Neural progenitor cell (in vitro differentiated cells): ENCODE results near the gene WFDC2. TPM values are rescaled to one million over a fixed set of nuclear protein-coding genes. Genes with fewer than 3 reads are reported as not detected.

Experiments used
- DNase-seq: peaks from one replicate; pipeline ENCODE4 v3.0.0-alpha.2; 2016; ENCODE audit warnings: low spot score
- H2AFZ ChIP-seq: fragments of 200-600 bp; sonication (generic); replicated peaks from 2 replicates; pipeline ENCODE4 v1.6.1; 2016; ENCODE audit warnings: antibody characterized with exemption
- H3F3A ChIP-seq: fragments of 200-600 bp; sonication (generic); 2 replicates; pipeline ENCODE4 v1.6.1; 2016; ENCODE audit warnings: antibody characterized with exemption, low read depth
- H3K27ac ChIP-seq: fragments of 200-600 bp; sonication (generic); 2 replicates; pipeline ENCODE4 v1.5.1; 2016; ENCODE audit warnings: mild to moderate bottlenecking
- H3K27me3 ChIP-seq: fragments of 200-600 bp; sonication (generic); 2 replicates; pipeline ENCODE4 v1.6.1; 2016; ENCODE audit warnings: mild to moderate bottlenecking, moderate library complexity
- H3K36me3 ChIP-seq: fragments of 200-600 bp; sonication (generic); 2 replicates; pipeline ENCODE4 v1.5.1; 2016
- H3K4me1 ChIP-seq: fragments of 200-600 bp; sonication (generic); 2 replicates; pipeline ENCODE4 v1.6.1; 2016; ENCODE audit warnings: mixed run types
- H3K4me2 ChIP-seq: fragments of 200-600 bp; sonication (generic); 2 replicates; pipeline ENCODE4 v1.6.1; 2016
- H3K4me3 ChIP-seq: fragments of 200-600 bp; sonication (generic); 2 replicates; pipeline ENCODE4 v1.5.1; 2016
- H3K79me2 ChIP-seq: fragments of 200-600 bp; sonication (generic); 2 replicates; pipeline ENCODE4 v1.6.1; 2016; ENCODE audit warnings: low read depth
- H3K9ac ChIP-seq: fragments of 200-600 bp; sonication (generic); 2 replicates; pipeline ENCODE4 v1.6.1; 2016
- H3K9me3 ChIP-seq: fragments of 200-600 bp; sonication (generic); 2 replicates; pipeline ENCODE4 v1.5.1; 2016; ENCODE audit warnings: low read depth
- H4K20me1 ChIP-seq: fragments of 200-600 bp; sonication (generic); 2 replicates; pipeline ENCODE4 v1.6.1; 2016; ENCODE audit warnings: low read depth
- H3K27ac Mint-ChIP-seq: 3 replicates; pipeline ENCODE4 v1.8.0; 2021; ENCODE audit warnings: mixed read lengths
- H3K27me3 Mint-ChIP-seq: 2 replicates; pipeline ENCODE4 v1.8.0; 2022; ENCODE audit warnings: low read depth, mild to moderate bottlenecking, inconsistent platforms, moderate library complexity, mixed read lengths; ENCODE audit not compliant: insufficient read depth
- H3K36me3 Mint-ChIP-seq: 3 replicates; pipeline ENCODE4 v1.8.0; 2021; ENCODE audit warnings: mixed read lengths
- H3K4me1 Mint-ChIP-seq: 3 replicates; pipeline ENCODE4 v1.8.0; 2021; ENCODE audit warnings: mixed read lengths
- H3K4me3 Mint-ChIP-seq: 3 replicates; pipeline ENCODE4 v1.8.0; 2021; ENCODE audit warnings: mild to moderate bottlenecking, moderate library complexity, mixed read lengths
- H3K9me3 Mint-ChIP-seq: 3 replicates; pipeline ENCODE4 v1.8.0; 2020; ENCODE audit warnings: mixed read lengths
- EZH2 ChIP-seq: fragments of 200-600 bp; sonication (generic); IDR thresholded peaks from 2 replicates; pipeline ENCODE4 v1.6.1; 2017; ENCODE audit warnings: antibody characterized with exemption, mild to moderate bottlenecking, moderate library complexity
- EZH2phosphoT487 ChIP-seq: fragments of 200-600 bp; sonication (generic); IDR thresholded peaks from 2 replicates; pipeline ENCODE4 v1.6.1; 2017; ENCODE audit warnings: antibody characterized with exemption
- total RNA-seq: library from RNA; depleted of rRNA; stranded (reverse); fragments of >200 nt; gene quantifications from 2 replicates; pipeline ENCODE4 v1.2.3, GENCODE V29; 2015; ENCODE audit warnings: low replicate concordance
- TF ChIP-seq, protein P1 (sequence below): fragments of 200-600 bp; sonication (generic); IDR thresholded peaks from 2 replicates; pipeline ENCODE4 v1.5.1; 2017; ENCODE audit warnings: antibody characterized with exemption, mild to moderate bottlenecking

The WFDC2 gene
- total RNA-seq, 1 donor from 2014 or later, result 2.7 TPM

DNA sequence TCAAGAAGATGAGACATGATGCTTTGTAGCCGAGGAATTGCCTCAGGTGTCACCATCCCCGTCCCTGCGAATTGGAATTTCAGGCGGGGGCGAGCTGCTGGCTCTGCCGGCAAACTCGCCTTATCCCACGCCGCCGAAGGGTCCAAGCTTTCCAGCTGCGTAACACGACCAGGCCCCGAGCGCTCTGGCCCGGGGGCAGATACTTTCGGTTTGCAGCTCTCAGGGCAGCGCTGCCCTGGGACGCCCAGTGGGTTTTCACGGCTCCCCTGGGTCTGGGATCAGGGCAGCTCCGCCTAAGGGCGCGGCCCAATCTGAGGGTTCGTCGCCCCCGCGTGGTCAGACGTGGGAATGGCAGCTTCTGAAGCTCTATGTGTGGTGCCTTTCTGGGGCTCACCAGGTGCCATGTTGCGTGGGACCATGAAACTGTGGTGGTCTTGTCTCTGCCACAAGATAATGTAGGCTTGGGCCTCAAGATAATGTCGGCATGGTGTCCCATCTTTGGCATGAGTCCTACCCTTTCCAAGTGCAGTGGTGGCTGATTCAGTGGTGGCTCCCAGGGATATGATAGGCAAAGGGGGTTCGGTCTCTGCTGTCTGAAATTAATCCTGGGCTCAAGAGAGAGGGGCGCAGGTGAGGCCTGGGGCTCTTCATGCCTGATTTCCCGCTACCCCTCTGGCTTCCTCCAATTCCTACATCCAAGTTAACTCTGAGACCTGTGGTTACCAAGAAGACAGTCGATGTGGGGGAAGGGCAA is 32.6 kb upstream of the WFDC2 start:
- Histone ChIP-seq H3K27ac (no peak overlapping the region), H3K4me1 (peaks cover 5% of the 10 kb centered on the region), H3K36me3 (no peaks in the 10 kb centered on the region), H3K4me2 (peak overlapping the region; percentile 82), H3K9me3 (no peaks in the 10 kb centered on the region), H3K9ac (no peak overlapping the region), H3F3A (no peaks in the 10 kb centered on the region), H3K79me2 (no peaks in the 10 kb centered on the region), H3K4me3 (peak overlapping the region; percentile 59), H3K27me3 (peaks cover 16% of the 10 kb centered on the region), H2AFZ (peak overlapping the region; percentile 86), H4K20me1 (no peaks in the 10 kb centered on the region)
- DNase-seq, result peak; percentile 90
- no peaks in the 10 kb centered on the region for H3K36me3 Mint-ChIP-seq
- H3K4me1 Mint-ChIP-seq, result peaks cover 2% of the 10 kb centered on the region
- peaks cover 2% of the 10 kb centered on the region for H3K27me3 Mint-ChIP-seq
- no peaks in the 10 kb centered on the region for H3K9me3 Mint-ChIP-seq
- TF ChIP-seq EZH2 (no peak), EZH2phosphoT487 (no peak)
- TF ChIP-seq, protein P1, sequence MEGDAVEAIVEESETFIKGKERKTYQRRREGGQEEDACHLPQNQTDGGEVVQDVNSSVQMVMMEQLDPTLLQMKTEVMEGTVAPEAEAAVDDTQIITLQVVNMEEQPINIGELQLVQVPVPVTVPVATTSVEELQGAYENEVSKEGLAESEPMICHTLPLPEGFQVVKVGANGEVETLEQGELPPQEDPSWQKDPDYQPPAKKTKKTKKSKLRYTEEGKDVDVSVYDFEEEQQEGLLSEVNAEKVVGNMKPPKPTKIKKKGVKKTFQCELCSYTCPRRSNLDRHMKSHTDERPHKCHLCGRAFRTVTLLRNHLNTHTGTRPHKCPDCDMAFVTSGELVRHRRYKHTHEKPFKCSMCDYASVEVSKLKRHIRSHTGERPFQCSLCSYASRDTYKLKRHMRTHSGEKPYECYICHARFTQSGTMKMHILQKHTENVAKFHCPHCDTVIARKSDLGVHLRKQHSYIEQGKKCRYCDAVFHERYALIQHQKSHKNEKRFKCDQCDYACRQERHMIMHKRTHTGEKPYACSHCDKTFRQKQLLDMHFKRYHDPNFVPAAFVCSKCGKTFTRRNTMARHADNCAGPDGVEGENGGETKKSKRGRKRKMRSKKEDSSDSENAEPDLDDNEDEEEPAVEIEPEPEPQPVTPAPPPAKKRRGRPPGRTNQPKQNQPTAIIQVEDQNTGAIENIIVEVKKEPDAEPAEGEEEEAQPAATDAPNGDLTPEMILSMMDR, result peak; percentile 97
- peak overlapping the region; percentile 82 for H3K4me3 Mint-ChIP-seq
- no peak overlapping the region for H3K27ac Mint-ChIP-seq

DNA sequence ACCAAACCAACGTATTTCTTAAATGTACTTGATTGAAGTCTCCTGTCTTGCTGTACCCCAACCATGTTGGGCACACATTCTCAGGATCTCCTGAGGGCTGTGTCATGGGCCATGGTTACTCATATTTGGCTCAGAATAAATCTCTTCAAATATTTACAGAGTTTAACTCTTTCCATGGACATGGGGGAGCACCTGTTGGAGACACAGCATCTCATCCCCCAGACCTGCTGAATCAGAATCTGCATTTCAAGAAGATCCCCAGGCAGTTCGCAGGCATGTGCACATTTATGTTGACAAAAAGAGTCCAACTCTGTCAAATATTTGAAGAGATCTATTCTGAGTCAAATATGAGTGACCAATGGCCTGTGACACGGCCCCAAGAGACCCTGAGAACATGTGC is 29.1 kb upstream of the WFDC2 start:
- Mint-ChIP-seq H3K4me1 (no peaks in the 10 kb centered on the region), H3K36me3 (no peaks in the 10 kb centered on the region), H3K4me3 (no peak overlapping the region), H3K9me3 (no peaks in the 10 kb centered on the region), H3K27ac (no peak overlapping the region), H3K27me3 (peaks cover 6% of the 10 kb centered on the region)
- Histone ChIP-seq H3F3A (no peaks in the 10 kb centered on the region), H3K27me3 (peaks cover 13% of the 10 kb centered on the region), H3K9ac (no peak overlapping the region), H3K9me3 (no peaks in the 10 kb centered on the region), H2AFZ (no peak overlapping the region), H3K27ac (no peak overlapping the region), H3K36me3 (no peaks in the 10 kb centered on the region), H3K4me2 (no peak overlapping the region), H3K4me3 (no peak overlapping the region), H4K20me1 (no peaks in the 10 kb centered on the region), H3K4me1 (peaks cover 5% of the 10 kb centered on the region), H3K79me2 (no peaks in the 10 kb centered on the region)
- DNase-seq, result no peak
- TF ChIP-seq EZH2phosphoT487 (no peak), EZH2 (no peak)
- TF ChIP-seq, protein P1, result no peak

DNA sequence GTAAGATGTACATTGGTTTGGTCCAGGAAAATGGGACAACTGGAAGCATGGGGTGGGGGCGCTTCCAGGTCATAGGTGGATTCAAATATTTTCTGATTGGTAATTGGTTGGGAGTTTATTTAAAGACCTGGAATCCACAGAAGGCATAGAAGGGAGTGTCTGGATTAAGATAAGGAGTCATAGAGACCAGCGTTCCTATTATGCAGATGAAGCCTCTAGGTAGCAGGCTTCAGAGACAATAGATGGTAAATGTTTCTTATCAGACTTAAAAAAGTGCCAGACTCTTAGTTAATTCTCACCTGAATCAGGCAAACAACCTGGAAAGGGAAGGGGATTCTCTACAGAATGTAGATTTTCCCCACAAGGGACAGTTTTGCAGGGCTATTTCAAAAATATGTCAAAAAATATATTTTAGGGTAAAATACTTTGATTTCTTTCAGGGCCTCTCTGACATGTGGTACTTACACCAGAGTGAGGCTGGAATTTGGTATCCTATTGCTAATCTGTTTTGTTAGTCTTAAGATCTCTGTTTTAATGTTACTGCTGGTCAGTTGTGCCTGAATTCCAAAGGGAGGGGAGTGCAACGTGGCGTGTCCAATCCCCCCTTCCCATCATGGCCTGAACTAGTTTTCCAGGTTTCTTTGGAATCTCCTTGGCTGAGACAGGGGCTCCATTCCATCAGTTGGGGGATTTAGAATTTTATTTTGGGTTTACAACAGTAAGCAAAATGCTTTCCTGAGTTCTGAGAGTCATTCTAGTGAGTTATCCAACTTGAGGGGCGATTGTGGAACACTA is 28.5 kb upstream of the WFDC2 start:
- no peak for DNase-seq
- H3K27me3 ChIP-seq, result peaks cover 6% of the 10 kb centered on the region
- H3K4me3 ChIP-seq, result no peak overlapping the region
- H3K9ac ChIP-seq, result no peak overlapping the region
- H3K27me3 Mint-ChIP-seq, result peaks cover 6% of the 10 kb centered on the region
- no peaks in the 10 kb centered on the region for H3K4me1 Mint-ChIP-seq
- H3K36me3 ChIP-seq, result no peaks in the 10 kb centered on the region
- H3F3A ChIP-seq, result no peaks in the 10 kb centered on the region
- peaks cover 5% of the 10 kb centered on the region for H3K4me1 ChIP-seq
- TF ChIP-seq, protein P1, result no peak
- TF ChIP-seq EZH2 (no peak), EZH2phosphoT487 (no peak)
- H3K79me2 ChIP-seq, result no peaks in the 10 kb centered on the region
- H3K4me2 ChIP-seq, result no peak overlapping the region
- peak overlapping the region; percentile 10 for H2AFZ ChIP-seq
- H4K20me1 ChIP-seq, result no peaks in the 10 kb centered on the region
- no peaks in the 10 kb centered on the region for H3K9me3 Mint-ChIP-seq
- no peaks in the 10 kb centered on the region for H3K9me3 ChIP-seq
- no peak overlapping the region for H3K27ac Mint-ChIP-seq
- H3K36me3 Mint-ChIP-seq, result no peaks in the 10 kb centered on the region
- H3K4me3 Mint-ChIP-seq, result no peak overlapping the region
- H3K27ac ChIP-seq, result no peak overlapping the region
